Measurements from ENCODE around the gene SAMD4B. TPM values are rescaled to one million over a fixed set of nuclear protein-coding genes. Genes with fewer than 3 reads are reported as not detected.
A peak's percentile ranks its signal among the peaks of the same experiment; 100 is the strongest.

SAMD4B gene
- total and polyA plus RNA-seq, 7 donors, result 28.4 to 83.6 (median 52.7) TPM

- no peaks in the 10 kb centered on the region for H3K36me3 ChIP-seq
- H3K27ac ChIP-seq, result peak overlapping the region in 1 of 4 donors; percentile 44
- DNase-seq, result no peak
- 12 to 13% methylated on average over 10 of the region's 10 CpGs for WGBS, 2 donors
- TF ChIP-seq CTCF (IDR thresholded peaks at IDR 0.05) (no peak), POLR2AphosphoS5 (IDR thresholded peaks at IDR 0.05) (no peak), POLR2A (IDR thresholded peaks at IDR 0.05) (no peak), EP300 (IDR thresholded peaks at IDR 0.05) (no peak)
- peaks cover 0 to 12% (median 9%) of the 10 kb centered on the region in 4 donors for H3K4me1 ChIP-seq
- no peaks in the 10 kb centered on the region for H3K27me3 ChIP-seq
- peak overlapping the region in 3 of 4 donors; percentile 52 to 72 (median 60) for H3K4me3 ChIP-seq
- H3K9me3 ChIP-seq, result no peaks in the 10 kb centered on the region
- intact Hi-C loops (cut with DNase I), result no loop called here
Observed at GRCh38 chr19:39321117-39321831, 20.9 kb upstream of the SAMD4B start.

GRCh38 chr19:39321832-39322176 lies 20.4 kb upstream of the SAMD4B start:
- no peak for TF ChIP-seq CTCF (IDR thresholded peaks at IDR 0.05)
- no peak for TF ChIP-seq EP300 (IDR thresholded peaks at IDR 0.05)
- TF ChIP-seq POLR2AphosphoS5 (IDR thresholded peaks at IDR 0.05), result no peak
- TF ChIP-seq POLR2A (IDR thresholded peaks at IDR 0.05), result no peak
- Histone ChIP-seq H3K36me3 (no peaks in the 10 kb centered on the region), H3K27me3 (no peaks in the 10 kb centered on the region), H3K4me3 (no peak overlapping the region), H3K27ac (no peak overlapping the region), H3K4me1 (peaks cover 0 to 12% (median 9%) of the 10 kb centered on the region in 4 donors), H3K9me3 (no peaks in the 10 kb centered on the region)
- intact Hi-C loops (cut with DNase I), result no loop called here
- DNase-seq, result no peak

- Histone ChIP-seq H3K9me3 (no peaks in the 10 kb centered on the region), H3K27me3 (no peaks in the 10 kb centered on the region), H3K27ac (no peak overlapping the region), H3K4me1 (peaks cover 0 to 11% (median 9%) of the 10 kb centered on the region in 4 donors), H3K36me3 (no peaks in the 10 kb centered on the region), H3K4me3 (no peak overlapping the region)
- no peak for TF ChIP-seq POLR2A (IDR thresholded peaks at IDR 0.05)
- TF ChIP-seq CTCF (IDR thresholded peaks at IDR 0.05), result no peak
- no peak for TF ChIP-seq EP300 (IDR thresholded peaks at IDR 0.05)
- no peak for TF ChIP-seq POLR2AphosphoS5 (IDR thresholded peaks at IDR 0.05)
- DNase-seq, result no peak
- WGBS, 2 donors, result 59 to 86% methylated on average over 5 of the region's 5 CpGs
- intact Hi-C loops (cut with DNase I), result no loop called here
Observed at GRCh38 chr19:39324242-39324842, 17.9 kb upstream of the SAMD4B start.

- TF ChIP-seq EP300 (IDR thresholded peaks at IDR 0.05) (no peak), CTCF (IDR thresholded peaks at IDR 0.05) (no peak), POLR2A (IDR thresholded peaks at IDR 0.05) (no peak), POLR2AphosphoS5 (IDR thresholded peaks at IDR 0.05) (no peak)
Observed at GRCh38 chr19:39325778-39326665, 16.2 kb upstream of the SAMD4B start.

More at GRCh38 chr19:39325778-39326665, 16.2 kb upstream of the SAMD4B start:
- WGBS, 2 donors, result 65 to 84% methylated on average over 16 of the region's 16 CpGs
- H3K4me3 ChIP-seq, result no peak overlapping the region
- H3K27me3 ChIP-seq, result no peaks in the 10 kb centered on the region
- DNase-seq, result no peak
- H3K27ac ChIP-seq, result no peak overlapping the region
- no peaks in the 10 kb centered on the region for H3K36me3 ChIP-seq
- no peaks in the 10 kb centered on the region for H3K4me1 ChIP-seq
- intact Hi-C loops (cut with DNase I), result no loop called here
- H3K9me3 ChIP-seq, result no peaks in the 10 kb centered on the region
